SK-N-SH treated with all-trans-retinoic acid at 6 μM for 48 hours (cell line): Measurements from ENCODE around the gene PRKD2.
"Not testable (repeated sequence)": the region's sequence is repeated elsewhere in the genome, so short reads cannot be mapped to it uniquely, and the experiment has no call there.

ENCODE experiments used
- ARNTL ChIP-seq: fragments of 450-650 bp; formaldehyde crosslinking; IDR thresholded peaks from 2 replicates; pipeline ENCODE4 v1.5.0; 2020; ENCODE audit warnings: low read depth, mild to moderate bottlenecking, moderate library complexity, borderline replicate concordance
- ESRRG ChIP-seq: fragments of 250-450 bp; sonication (Bioruptor Pico); IDR thresholded peaks from 2 replicates; pipeline ENCODE4 v1.6.1; 2021; ENCODE audit warnings: mild to moderate bottlenecking
- GLIS3 ChIP-seq: fragments of 250-450 bp; sonication (Bioruptor Pico); IDR thresholded peaks from 2 replicates; pipeline ENCODE4 v1.5.0; 2020; ENCODE audit warnings: mild to moderate bottlenecking, moderate library complexity
- ISL1 ChIP-seq: fragments of 250-450 bp; sonication (Bioruptor Pico); IDR thresholded peaks from 2 replicates; pipeline ENCODE4 v2.1.2; 2022; ENCODE audit warnings: mild to moderate bottlenecking, moderate library complexity
- PPARA ChIP-seq: fragments of 250-450 bp; sonication (Bioruptor Pico); IDR thresholded peaks from 2 replicates; pipeline ENCODE4 v1.5.0; 2020; ENCODE audit warnings: mild to moderate bottlenecking, borderline replicate concordance
- ZFP30 ChIP-seq: fragments of 450-650 bp; formaldehyde crosslinking; IDR thresholded peaks from 2 replicates; pipeline ENCODE4 v1.5.0; 2022; ENCODE audit warnings: mild to moderate bottlenecking, moderate library complexity
- TF ChIP-seq, protein P1 (sequence below): fragments of 250-450 bp; sonication (Bioruptor Pico); IDR thresholded peaks from 2 replicates; pipeline ENCODE4 v1.5.1; 2020; ENCODE audit warnings: low read depth, mild to moderate bottlenecking, moderate library complexity

DNA sequence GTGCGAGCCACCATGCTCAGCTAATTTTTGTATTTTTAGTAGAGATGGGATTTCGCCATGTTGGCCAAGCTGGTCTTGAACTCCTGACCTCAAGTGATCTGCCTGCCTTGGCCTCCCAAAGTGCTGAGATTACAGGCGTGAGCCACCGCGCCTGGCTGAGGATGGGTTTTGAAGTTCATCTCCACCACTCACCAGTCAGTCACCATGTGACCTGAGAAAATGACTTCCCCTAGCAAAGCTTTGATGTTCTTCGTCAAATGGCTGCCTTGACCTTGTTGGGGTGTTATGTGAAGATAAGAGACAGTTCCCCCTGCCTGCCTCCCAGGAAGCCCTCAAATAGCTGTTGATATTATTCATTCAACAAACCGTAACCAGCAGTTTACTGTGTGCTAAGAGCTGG is 87.9 kb downstream of the PRKD2 start:
- not testable (repeated sequence) for TF ChIP-seq ESRRG, GLIS3, ARNTL, PPARA, ISL1, ZFP30 (CRISPR knock-in tag)
- TF ChIP-seq, protein P1, sequence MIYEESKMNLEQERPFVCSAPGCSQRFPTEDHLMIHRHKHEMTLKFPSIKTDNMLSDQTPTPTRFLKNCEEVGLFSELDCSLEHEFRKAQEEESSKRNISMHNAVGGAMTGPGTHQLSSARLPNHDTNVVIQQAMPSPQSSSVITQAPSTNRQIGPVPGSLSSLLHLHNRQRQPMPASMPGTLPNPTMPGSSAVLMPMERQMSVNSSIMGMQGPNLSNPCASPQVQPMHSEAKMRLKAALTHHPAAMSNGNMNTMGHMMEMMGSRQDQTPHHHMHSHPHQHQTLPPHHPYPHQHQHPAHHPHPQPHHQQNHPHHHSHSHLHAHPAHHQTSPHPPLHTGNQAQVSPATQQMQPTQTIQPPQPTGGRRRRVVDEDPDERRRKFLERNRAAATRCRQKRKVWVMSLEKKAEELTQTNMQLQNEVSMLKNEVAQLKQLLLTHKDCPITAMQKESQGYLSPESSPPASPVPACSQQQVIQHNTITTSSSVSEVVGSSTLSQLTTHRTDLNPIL (CRISPR knock-in tag): not testable (repeated sequence)
